ENCODE data around the gene TNS3.

DNA sequence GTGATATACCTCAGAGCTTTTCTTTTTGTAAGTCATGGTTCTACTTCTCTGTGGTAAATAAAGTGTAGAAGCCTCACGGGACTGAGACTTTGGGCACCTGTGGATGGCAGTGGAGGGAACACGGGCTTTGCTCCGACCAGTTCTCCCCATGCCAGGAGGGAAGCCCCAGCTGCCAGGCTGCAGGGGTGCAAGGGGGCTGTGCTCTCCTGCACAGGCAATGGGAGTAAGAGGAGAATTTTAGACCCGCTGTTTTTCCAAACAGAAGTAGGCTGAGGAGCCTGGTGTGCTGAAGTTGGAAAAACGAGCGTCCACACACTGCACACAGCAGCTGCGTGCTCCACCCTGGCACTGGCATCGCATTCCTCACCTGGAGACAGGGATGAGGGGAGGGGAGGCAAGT, 282.4 kb downstream of the TNS3 start:
- TF ChIP-seq, protein P1, sequence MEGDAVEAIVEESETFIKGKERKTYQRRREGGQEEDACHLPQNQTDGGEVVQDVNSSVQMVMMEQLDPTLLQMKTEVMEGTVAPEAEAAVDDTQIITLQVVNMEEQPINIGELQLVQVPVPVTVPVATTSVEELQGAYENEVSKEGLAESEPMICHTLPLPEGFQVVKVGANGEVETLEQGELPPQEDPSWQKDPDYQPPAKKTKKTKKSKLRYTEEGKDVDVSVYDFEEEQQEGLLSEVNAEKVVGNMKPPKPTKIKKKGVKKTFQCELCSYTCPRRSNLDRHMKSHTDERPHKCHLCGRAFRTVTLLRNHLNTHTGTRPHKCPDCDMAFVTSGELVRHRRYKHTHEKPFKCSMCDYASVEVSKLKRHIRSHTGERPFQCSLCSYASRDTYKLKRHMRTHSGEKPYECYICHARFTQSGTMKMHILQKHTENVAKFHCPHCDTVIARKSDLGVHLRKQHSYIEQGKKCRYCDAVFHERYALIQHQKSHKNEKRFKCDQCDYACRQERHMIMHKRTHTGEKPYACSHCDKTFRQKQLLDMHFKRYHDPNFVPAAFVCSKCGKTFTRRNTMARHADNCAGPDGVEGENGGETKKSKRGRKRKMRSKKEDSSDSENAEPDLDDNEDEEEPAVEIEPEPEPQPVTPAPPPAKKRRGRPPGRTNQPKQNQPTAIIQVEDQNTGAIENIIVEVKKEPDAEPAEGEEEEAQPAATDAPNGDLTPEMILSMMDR (IDR thresholded peaks at IDR 0.05; ENCODE audit: low read length): no peak
- TF ChIP-seq EZH2 (optimal IDR thresholded peaks at IDR 0.05; ENCODE audit: low read depth, low read length) (no peak), EZH2phosphoT487 (IDR thresholded peaks at IDR 0.05; ENCODE audit: low read length) (no peak)
